Stimulated activated CD4-positive, alpha-beta T cell treated with anti-CD3 and anti-CD28 coated beads, Interleukin-12 subunit alpha, Interleukin-12 subunit beta, amount 100 ng/mL, for 48 hours (primary cell): Measurements from ENCODE around the gene PNMA3.
A peak's percentile ranks its signal among the peaks of the same experiment; 100 is the strongest.
"Not testable (repeated sequence)": the region's sequence is repeated elsewhere in the genome, so short reads cannot be mapped to it uniquely, and the experiment has no call there.

Source experiments
- DNase-seq, 3 donors: peaks; one replicate each; pipeline ENCODE4 v3.0.0-alpha.2; 2020; ENCODE audit warnings: low read depth in 2 of 3, low spot score in 1 of 3

The PNMA3 gene, protein sequence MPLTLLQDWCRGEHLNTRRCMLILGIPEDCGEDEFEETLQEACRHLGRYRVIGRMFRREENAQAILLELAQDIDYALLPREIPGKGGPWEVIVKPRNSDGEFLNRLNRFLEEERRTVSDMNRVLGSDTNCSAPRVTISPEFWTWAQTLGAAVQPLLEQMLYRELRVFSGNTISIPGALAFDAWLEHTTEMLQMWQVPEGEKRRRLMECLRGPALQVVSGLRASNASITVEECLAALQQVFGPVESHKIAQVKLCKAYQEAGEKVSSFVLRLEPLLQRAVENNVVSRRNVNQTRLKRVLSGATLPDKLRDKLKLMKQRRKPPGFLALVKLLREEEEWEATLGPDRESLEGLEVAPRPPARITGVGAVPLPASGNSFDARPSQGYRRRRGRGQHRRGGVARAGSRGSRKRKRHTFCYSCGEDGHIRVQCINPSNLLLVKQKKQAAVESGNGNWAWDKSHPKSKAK

DNA sequence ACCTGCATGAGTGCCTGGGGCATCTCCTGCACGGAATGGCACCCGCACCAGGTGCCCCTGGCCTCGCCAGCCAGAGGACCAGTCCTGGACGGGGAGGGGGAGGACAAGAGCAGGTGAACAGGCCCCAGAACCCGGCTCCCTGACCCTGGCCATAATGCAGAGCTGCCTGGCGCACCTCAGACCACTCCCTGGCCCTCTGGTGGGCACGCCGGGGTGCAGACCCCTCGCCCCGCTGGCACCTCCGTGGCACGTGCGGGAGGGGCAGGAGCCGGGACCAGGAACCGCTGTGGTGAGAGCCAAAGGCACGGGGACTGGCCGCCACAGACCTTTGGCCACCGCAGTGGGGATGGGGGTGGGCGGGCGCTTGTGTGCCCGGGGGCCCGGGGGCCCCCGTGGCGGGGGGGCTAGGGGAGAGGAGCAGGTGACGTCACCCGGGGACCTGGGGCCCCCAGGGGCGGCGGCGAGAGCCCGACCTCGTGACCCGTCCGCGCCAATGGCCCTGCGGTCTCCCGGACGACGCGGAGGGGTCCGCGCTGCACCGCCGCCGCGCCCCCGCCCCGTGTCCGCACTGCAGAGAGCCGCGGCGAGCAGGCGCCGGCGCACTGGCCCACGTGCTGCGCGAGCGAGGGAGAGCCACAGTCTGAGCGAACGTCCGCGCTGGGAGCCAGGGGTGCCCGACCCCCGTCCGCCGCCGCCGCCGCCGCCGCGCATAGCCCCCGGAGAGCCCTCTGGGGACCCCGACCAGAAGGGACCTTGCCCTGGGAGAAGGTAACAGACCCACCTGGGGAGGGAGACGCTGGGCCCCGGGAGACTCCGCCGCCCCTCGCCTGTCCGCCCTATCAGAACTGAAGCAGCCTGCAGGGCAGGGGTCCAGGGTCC, at the start of gene PNMA3:
Gene PNMA3 (plus strand): TSS at position 600 of the 879 bp plus-strand sequence. CDS start 586 bp downstream, outside the sequence.
- no peak for DNase-seq

DNA sequence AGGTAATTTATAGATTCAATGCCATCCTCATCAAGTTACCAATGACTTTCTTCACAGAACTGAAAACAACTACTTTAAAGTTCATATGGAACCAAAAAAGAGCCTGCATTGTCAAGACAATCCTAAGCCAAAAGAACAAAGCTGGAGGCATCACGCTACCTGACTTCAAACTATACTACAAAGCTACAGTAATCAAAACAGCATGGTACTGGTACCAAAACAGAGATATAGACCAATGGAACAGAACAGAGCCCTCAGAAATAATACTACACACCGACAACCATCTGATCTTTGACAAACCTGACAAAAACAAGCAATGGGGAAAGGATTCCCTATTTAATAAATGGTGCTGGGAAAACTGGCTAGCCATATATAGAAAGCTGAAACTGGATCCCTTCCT, 39.1 kb upstream of the PNMA3 start:
- DNase-seq = not testable (repeated sequence)

DNA sequence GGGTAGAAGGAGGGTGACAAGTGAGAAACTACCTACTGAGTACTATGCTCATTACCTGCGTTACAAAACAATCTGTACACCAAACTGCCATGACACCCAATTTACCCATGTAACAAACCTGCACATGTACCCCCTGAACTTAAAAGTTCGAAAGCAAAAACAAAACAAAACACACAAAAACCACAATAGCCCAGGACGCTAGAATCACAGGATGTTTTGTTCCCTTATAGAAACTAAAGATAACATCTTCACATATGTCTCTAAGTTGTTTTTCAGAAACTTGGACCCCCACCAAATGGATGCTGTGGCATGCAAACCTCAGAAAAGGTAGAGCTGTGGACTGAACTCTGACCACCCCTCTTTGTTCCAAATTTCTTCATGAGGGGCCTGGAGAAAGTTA, 37.1 kb upstream of the PNMA3 start:
- no peak for DNase-seq

DNA sequence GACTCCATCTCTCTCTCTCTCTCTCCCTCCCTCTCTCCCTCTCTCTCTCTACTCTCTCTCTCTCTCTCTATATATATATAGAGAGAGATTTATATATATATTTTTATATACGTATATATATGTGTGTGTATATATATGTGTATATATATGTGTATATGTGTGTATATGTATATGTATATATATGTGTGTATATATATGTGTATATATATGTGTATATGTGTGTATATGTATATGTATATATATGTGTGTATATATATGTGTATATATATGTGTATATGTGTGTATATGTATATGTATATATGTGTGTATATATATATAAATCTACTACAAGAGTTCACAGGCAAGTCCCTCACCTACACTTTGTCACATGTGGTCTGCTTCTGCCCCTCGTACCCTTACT, 29.8 kb upstream of the PNMA3 start:
- DNase-seq = not testable (repeated sequence)

DNA sequence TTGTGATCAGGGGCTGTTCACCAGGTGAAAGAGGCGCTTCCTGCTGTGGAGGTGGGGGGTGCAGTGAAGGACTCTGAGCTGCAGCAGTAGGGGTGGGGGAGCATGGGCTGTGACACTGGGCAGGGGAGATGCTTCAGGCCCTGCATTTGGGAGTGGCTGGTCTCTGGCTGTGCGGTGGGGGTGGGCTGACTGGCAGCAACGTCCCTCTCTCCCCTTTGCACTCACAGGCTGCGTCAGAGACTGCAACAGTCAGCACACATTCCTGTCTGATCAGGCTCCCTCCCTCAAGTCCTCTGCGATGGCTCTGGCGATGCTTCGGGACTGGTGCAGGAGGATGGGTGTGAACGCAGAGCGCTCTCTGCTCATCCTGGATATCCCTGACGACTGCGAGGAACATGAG, 27.8 kb upstream of the PNMA3 start:
- DNase-seq = not testable (repeated sequence)

DNA sequence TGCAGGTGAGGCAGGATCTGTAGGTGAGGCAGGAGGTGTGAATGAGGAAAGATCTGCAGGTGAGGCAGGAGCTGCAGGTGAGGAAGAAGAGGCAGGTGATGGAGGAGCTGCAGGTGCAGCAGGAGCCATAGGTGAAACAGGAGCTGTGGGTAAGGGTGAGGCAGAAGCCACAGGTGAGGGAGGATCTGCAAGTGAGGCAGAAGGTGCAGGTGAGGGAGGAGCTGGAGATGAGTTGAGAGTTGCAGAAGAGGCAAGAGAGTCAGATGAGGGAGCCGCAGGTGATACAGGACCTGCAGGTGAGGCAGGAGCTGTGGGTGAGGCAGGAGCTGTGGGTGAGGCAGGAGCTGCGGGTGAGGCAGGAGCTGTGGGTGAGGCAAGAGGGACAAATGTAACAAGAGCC, 27.1 kb upstream of the PNMA3 start:
- DNase-seq = no peak

DNA sequence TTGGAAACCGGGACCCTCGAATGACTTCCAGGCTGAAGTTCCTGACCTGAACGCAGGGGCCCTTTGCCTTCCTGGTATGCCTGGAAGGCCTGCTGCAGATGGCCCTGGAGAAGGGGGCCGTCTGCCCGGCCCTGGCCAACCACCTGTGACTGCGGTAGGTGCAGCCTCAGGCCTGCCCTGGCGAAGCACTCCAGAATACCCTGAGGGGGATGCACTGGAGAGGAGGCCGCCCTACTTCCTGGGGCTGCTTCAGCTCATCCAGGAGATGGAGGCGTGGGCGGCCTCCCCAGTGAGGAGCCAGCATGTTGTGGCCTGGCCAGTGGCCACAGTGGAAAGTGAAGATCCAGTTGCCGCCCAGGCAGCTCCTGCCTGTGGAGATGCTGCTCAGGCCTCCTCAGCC, 26.4 kb upstream of the PNMA3 start:
- DNase-seq = no peak

DNA sequence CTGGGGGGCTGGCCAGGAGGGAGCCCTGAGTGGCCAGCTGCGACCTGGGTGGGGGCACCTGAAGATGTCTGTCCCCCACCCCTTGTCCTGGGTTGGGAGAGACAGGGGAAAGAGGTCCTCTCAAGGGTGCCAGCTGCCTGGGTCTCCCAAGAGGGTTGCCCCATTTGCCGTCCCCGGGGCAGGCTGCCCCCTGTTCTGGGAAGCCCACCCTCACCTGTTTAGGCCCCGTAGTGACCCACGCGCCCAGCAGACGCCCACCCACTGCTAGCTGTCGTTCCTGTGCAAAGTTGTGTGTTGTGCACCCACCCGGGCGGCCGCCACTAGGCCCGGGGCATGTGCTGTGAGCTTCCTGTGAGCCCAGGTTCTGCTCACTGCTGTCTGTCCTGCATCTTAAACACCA, 25.5 kb upstream of the PNMA3 start:
- no peak for DNase-seq

DNA sequence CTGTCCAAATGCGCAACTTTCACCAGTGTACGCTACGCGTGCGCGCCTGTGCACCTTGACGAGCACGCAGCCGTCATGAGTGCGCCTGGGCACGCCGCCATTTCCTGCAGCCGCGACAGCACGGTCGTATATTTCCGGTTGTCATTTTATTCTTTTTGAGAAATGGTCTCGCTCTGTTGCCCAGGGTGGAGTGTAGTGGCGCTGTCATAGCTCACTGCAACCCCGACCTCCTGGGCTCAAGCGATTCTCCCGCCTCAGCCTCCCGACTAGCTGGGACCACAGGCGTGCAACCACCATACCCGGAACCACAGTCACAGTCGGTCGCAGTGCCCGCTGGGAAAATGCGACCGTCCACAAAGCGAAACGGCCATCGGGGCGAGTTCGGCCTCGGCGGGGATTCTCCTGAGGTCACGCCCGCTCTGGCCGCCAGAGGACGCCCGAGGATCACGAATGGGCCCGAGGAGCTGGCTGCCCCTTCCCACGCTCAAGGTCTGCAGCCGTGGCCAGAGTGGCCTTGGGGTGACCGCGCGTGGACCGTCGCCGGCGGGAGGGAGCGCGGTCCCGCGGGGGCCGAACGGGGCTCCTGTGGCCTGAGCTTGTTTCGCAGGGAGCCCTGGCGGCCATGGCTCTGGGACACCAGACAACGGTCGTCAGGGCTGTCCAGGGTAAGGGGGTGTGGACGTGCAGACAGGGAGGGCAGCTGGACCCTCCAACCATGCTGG, 23.7 kb upstream of the PNMA3 start:
- peak; percentile 44 to 58 (median 47) for DNase-seq

DNA sequence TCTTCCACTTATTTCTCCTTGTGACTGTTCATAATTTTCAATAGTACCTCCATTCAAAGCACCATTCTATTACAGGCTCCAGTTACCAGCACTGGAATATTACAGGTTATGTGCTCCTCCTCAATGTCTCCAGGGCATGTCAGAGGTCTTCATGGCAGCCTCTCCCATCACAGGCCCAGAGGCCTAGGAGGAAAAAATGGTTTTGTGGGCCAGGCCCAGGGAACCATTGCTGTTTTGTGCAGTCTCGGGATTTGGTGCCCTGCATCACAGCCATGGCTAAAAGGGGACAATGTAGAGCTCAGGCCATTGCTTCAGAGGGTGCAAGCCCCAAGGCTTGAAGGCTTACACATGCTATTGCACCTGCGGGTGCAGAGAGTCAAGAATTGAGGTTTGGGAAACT, 7.2 kb upstream of the PNMA3 start:
- DNase-seq = no peak

DNA sequence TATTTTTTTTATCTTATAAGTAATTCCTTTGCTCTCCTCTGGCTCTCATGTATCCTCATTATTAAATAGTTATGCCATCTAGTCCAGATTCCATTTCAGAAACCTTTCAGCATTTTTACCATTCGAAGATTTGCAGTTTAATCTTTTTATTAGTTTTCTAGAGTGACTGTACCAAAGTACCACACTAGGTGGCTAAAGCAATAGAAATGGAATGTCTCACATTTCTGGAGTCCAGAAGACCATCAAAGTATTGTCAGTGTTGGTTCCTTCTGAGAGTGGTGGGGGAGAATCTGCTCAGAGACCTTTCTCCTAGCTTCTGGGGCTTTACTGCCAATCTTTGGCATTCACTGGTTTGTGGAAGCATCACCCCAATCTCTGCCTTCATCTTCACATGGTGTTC, 3.7 kb upstream of the PNMA3 start:
- no peak for DNase-seq

DNA sequence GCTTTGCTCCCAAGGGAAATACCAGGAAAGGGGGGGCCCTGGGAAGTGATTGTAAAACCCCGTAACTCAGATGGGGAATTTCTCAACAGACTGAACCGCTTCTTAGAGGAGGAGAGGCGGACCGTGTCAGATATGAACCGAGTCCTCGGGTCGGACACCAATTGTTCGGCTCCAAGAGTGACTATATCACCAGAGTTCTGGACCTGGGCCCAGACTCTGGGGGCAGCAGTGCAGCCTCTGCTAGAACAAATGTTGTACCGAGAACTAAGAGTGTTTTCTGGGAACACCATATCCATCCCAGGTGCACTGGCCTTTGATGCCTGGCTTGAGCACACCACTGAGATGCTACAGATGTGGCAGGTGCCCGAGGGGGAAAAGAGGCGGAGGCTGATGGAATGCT, 1.0 kb downstream of the PNMA3 start:
- no peak for DNase-seq

DNA sequence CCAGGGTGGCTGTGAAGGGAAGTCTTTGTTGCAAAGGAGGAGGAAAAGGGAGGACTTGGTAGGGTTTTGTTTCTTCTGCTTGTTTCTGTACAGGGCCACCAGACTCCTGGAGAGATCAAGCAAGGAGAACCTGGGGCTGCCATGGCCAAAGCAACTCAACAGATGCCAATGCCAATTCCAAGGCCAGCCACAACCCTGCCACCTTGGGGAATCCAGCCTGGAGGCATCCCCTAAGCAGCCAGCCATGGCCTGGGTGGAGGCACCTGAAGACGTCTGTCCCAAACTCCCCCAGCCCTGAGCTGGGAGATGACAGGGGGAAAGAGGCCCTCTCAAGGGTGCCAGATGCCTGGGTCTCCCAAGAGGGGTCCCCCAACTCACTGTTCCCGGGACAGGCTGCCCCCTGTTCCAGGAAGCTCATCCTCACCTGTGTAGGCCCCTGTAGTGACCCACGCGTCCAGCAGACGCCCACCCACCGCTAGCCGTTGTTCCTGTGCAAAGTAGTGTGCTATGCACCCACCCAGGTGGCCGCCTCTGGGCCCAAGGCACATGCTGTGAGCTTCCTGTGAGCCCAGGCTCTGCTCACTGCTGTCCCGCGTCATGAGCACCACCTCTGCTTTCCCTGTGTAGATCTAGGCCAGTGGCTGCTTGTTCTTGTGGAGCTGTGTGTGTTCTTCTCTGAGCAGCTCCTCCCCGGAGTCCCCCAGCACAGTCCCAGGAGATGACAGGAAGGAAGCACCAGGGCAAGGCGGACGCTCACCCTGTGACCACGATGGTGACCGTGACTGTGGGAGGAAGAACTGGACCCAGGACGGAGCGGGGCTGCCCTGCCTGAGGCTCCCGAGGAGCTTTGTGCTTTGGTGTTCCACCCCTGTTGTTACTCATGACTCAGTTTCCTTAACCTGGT, 3.2 kb downstream of the PNMA3 start:
- no peak for DNase-seq

DNA sequence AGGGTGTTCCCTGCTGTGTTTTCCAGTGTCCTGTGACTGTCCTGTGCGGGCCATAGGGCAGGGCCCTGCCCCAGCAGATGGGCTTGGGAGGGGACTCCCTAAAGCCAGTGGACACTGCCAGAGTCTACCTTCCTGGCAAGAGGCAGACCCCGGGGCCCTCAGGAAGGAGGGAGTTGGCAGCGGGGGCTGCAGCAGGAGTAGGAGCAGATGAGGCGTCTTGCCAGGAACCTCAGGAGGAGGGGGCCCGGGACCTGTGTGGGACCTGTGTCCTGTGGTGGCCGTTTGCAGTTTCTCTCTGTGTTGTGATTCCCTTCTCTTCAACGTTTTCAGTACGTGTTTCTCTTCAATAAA, 3.8 kb downstream of the PNMA3 start:
- no peak for DNase-seq

DNA sequence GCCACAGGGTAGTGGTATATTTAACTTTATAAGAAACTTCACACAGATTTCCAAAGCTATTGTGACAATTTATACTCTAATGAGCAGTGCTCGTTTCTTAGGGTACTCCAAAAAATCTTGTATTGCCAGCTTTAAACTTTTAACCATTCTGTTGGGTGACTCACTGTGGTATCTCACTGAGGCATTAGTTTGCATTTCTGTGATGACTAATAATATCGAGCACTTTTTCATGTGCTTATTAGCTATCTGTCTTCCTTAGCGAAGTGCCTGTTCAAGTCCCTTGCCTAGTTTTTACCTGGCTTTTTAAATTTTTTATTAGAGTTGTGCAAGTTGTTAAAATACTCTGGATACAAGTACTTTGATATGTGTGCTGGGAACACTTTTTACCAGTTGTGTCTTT, 5.5 kb downstream of the PNMA3 start:
- DNase-seq = no peak

DNA sequence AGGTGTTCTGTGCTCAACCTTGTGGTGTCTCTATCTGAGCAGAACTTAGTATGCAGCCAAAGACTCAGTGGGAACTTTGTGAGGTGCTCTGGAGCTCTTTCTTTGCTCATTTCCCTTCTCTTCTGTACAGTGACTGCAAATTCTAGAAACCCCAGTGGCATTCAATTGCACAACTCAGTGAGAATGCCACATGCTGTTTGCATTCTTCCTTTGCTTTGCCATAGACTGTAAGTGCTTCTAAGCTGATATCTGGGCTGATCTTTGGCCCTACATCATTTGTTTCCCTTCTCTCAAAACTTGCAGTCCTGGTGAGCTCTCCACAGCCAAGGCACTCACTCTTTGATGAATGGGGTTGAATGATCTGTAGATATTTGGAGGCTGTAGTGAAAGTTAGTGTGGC, 7.0 kb downstream of the PNMA3 start:
- DNase-seq = no peak

DNA sequence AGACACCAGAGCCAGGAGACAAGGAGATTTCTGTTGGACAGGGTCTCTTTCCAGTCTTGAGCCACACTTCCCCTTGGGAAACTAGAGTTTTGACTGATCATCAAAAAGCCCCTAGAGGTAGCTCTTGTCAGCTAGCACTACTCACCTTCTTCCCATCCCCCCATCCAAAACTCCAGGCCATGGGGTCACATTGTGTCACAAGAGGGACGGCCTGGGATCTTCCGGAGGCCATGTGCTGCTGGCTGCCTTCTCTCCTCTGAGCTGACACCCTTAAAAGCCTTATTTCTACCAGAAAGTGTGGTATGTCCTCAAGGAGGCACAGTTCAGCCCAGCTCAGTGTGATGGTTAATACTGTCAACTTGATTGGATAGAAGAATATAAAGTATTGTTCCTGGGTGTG, 7.8 kb downstream of the PNMA3 start:
- DNase-seq = no peak

DNA sequence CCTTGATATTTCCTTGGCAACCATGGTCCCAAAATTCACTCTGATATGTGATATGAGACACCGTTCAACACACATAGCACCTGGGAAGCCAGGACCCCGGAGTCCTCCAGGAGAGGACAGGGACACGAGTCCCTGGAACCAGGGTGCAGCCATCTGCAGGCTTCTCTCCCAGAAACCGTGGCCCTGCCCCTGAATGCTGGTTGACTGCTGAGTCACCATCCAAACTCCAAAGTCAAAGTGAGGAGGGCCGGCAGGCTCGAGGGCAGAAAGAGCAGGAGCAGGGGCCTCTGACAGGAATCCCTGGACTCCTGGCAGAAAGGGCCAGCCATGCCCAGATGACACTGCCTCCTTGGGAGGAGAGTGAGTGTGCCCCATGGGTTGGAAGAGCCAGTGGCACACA, 9.1 kb downstream of the PNMA3 start:
- no peak for DNase-seq

DNA sequence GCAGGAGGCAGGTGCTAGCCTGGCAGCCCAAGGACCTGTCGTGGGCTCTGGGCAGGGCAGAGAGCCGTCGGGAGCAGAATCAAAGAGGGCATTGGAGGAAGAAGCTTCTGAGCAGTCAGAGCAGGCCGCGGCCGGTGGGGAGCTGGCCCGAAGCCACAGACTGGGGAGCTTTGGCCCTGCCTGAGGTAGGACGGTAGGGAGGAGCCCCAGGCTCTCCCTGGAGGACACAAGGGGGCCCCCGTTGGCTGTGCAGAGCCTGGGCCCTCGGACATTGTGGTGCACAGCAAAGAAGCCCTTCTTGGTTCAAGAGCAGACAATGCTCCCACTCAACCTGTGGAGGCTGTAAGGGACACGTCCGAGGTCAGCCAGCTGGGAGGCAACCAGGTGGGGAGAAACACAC, 10.1 kb downstream of the PNMA3 start:
- DNase-seq = not testable (repeated sequence)

DNA sequence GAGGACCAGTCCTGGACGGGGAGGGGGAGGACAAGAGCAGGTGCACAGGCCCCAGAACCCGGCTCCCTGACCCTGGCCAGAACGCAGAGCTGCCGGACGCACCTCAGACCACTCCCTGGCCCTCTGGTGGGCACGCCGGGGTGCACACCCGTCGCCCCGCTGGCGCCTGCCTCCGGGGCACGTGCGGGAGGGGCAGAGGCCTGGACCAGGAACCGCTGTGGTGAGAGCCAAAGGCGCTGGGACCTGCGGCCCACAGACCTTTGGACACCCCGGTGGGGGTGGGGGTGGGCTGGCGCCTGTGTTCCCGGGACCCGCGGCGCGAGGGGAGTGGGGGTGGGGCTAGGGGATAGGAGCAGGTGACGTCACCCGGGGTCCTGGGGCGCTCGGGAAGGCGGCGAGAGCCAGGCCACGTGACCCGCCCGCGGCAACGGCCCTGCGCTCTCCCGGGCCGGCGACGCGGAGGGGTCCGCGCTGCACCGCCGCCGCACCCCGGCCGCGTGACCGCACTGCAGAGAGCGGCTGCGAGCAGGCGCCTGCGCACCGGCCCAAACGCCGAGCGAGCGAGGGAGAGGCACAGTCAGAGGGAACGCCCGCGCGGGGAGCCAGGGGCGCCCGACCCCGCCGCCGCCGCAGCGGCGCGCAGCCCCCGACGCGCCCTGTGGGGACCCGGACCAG, 15.8 kb downstream of the PNMA3 start, which contains the start of gene PNMA6A:
Gene PNMA6A (plus strand): TSS at position 546 of the 675 bp plus-strand sequence. CDS start 609 bp downstream, outside the sequence.
- DNase-seq = not testable (repeated sequence)
